Aorta (tissue), 5 donors: Measurements from ENCODE around the gene DEFB124. TPM values are rescaled to one million over a fixed set of nuclear protein-coding genes. Genes with fewer than 3 reads are reported as not detected.
"Not testable (repeated sequence)": the region's sequence is repeated elsewhere in the genome, so short reads cannot be mapped to it uniquely, and the experiment has no call there.

Experiments
- ATAC-seq: fragments of 200-7000 bp; cut with Tn5 transposase; one replicate; pipeline ENCODE4 v1.9.1; 2022; ENCODE audit warnings: moderate library complexity; ENCODE audit not compliant: low FRiP score
- DNase-seq, 2 donors: peaks; one replicate each; pipeline ENCODE4 v3.0.0-alpha.2; 2020
- H3K27ac ChIP-seq, 2 donors: one replicate each; pipeline ENCODE4 v1.5.1; 2013; ENCODE audit warnings: low read length in 2 of 2, mild to moderate bottlenecking in 2 of 2, moderate library complexity in 2 of 2, control low read depth in 1 of 2, inconsistent platforms in 1 of 2, low read depth in 1 of 2
- H3K27me3 ChIP-seq, 2 donors: one replicate each; pipeline ENCODE4 v1.6.1; 2013; ENCODE audit warnings: control low read depth in 1 of 2, low read length in 1 of 2, mild to moderate bottlenecking in 1 of 2, moderate library complexity in 1 of 2; ENCODE audit not compliant: insufficient read depth in 2 of 2, control insufficient read depth in 1 of 2
- H3K36me3 ChIP-seq, 2 donors: one replicate each; pipeline ENCODE4 v1.6.1; 2013; ENCODE audit warnings: control low read depth in 1 of 2, low read length in 1 of 2, mild to moderate bottlenecking in 1 of 2; ENCODE audit not compliant: insufficient read depth in 2 of 2, control insufficient read depth in 1 of 2
- H3K4me1 ChIP-seq, 2 donors: one replicate each; pipeline ENCODE4 v1.6.1; 2013; ENCODE audit warnings: low read length in 2 of 2, control low read depth in 1 of 2, mild to moderate bottlenecking in 1 of 2, moderate library complexity in 1 of 2; ENCODE audit not compliant: insufficient read depth in 2 of 2, control insufficient read depth in 1 of 2
- H3K4me3 ChIP-seq, 2 donors: one replicate each; pipeline ENCODE4 v1.5.1; 2013; ENCODE audit warnings: low read length in 2 of 2, control low read depth in 1 of 2, mild to moderate bottlenecking in 1 of 2
- H3K9me3 ChIP-seq: one replicate; pipeline ENCODE4 v1.6.1; 2013; ENCODE audit warnings: mild to moderate bottlenecking, low read length; ENCODE audit not compliant: control insufficient read depth
- WGBS, 2 donors: extraction: QIAGEN DNeasy Blood & Tissue Kit; methylation state at CpG; one replicate each; pipeline ENCODE4 v1.1.7; 2013; 5-methylcytosine and 5-hydroxymethylcytosine counted together
- intact Hi-C, 2 donors: fragments of 100-400 bp; cut with DNase I; formaldehyde crosslinking; loops; one replicate each; pipeline versions ENCODE4 v1.14.2 to v1.15.0; 2022
- polyA plus RNA-seq, 2 donors: library from polyadenylated mRNA; stranded (reverse); fragments of 200-250 nt; gene quantifications; one replicate each; pipeline ENCODE4 v1.2.3, GENCODE V29; 2013
- total RNA-seq, 2 donors: library from RNA; stranded (reverse); fragmentation: NEBNext Ultra II Directional; extraction: Animal tissue kit (Norgen Biotek cat#: 25700); gene quantifications; one replicate each; pipeline ENCODE4 v1.2.1, GENCODE V29; 2021
- donor health status: healthy with polysubstance abuse.
- donor health status: Bipolar disorder and iron deficiency.
- donor health status: DM: no; HTN: no; CAD: no.
- donor health status: DM: no; HTN: no; CAD: no.
- donor health status: DM: yes; HTN: yes; CAD: no.

DEFB124 gene
- total and polyA plus RNA-seq, 4 donors, result 1.6 to 7.6 TPM; not detected in 2

- Histone ChIP-seq H3K4me1 (peaks cover 3 to 4% of the 10 kb centered on the region in 2 donors), H3K4me3 (peak overlapping the region; percentile 38 to 67), H3K27ac (no peak overlapping the region), H3K27me3 (no peaks in the 10 kb centered on the region), H3K36me3 (no peaks in the 10 kb centered on the region), H3K9me3 (no peaks in the 10 kb centered on the region)
- ATAC-seq (no peak), DNase-seq (peak in 1 of 2 donors; percentile 10)
- intact Hi-C loops, result no loop called here
- WGBS, 2 donors, result 6 to 7% methylated on average over 4 of the region's 4 CpGs
Measured at GRCh38 chr20:31515072-31515774, 40.3 kb upstream of the DEFB124 start.

GRCh38 chr20:31514154-31515071 is 39.5 kb upstream of the DEFB124 start, which contains the start of gene HM13:
Gene HM13 (plus strand): TSS chr20:31514442. CDS start chr20:31514552, 110 bp downstream.
- Histone ChIP-seq H3K4me3 (peak within 1 kb of the TSS; percentile 38 to 67), H3K36me3 (no peaks in the 10 kb centered on the region), H3K27ac (peak within 1 kb of the TSS in 1 of 2 donors; percentile 11), H3K27me3 (no peaks in the 10 kb centered on the region), H3K9me3 (no peaks in the 10 kb centered on the region), H3K4me1 (peaks cover 3 to 4% of the 10 kb centered on the region in 2 donors)
- peak; percentile 97 for ATAC-seq
- WGBS, 2 donors, result 0% methylated on average over 66 to 86 of the region's 86 CpGs
- DNase-seq, result peak; percentile 95 to 97
- intact Hi-C loops, result no loop called here

GRCh38 chr20:31508517-31509244 is 33.8 kb upstream of the DEFB124 start:
- 78 to 86% methylated on average over 5 of the region's 5 CpGs for WGBS, 2 donors
- ATAC-seq, result no peak
- Histone ChIP-seq H3K4me3 (no peak overlapping the region), H3K36me3 (no peaks in the 10 kb centered on the region), H3K27me3 (no peaks in the 10 kb centered on the region), H3K27ac (no peak overlapping the region), H3K9me3 (no peaks in the 10 kb centered on the region), H3K4me1 (no peaks in the 10 kb centered on the region)
- intact Hi-C loops, result no loop called here
- no peak for DNase-seq

GRCh38 chr20:31505903-31506302 is 31.0 kb upstream of the DEFB124 start:
- 86 to 93% methylated on average over 1 of the region's 1 CpG for WGBS, 2 donors
- Histone ChIP-seq H3K4me1 (no peaks in the 10 kb centered on the region), H3K4me3 (no peak overlapping the region), H3K27ac (no peak overlapping the region), H3K9me3 (no peaks in the 10 kb centered on the region), H3K27me3 (no peaks in the 10 kb centered on the region), H3K36me3 (no peaks in the 10 kb centered on the region)
- no peak for DNase-seq
- ATAC-seq, result no peak
- intact Hi-C loops, result no loop called here

GRCh38 chr20:31502884-31503673 is 28.2 kb upstream of the DEFB124 start:
- not testable (repeated sequence) for H3K4me1 ChIP-seq, H3K36me3 ChIP-seq, H3K9me3 ChIP-seq, H3K4me3 ChIP-seq, H3K27me3 ChIP-seq, H3K27ac ChIP-seq
- 29 to 32% methylated on average over 20 of the region's 20 CpGs for WGBS, 2 donors
- DNase-seq (peak; percentile 94 to 96), ATAC-seq (peak; percentile 98)
- intact Hi-C loops, result loop anchor here (2.0 kb wide), 1 partner anchor 42 kb away; no protein-coding TSS in a partner anchor

- no peak overlapping the region for H3K4me3 ChIP-seq
- H3K9me3 ChIP-seq, result no peaks in the 10 kb centered on the region
- H3K27ac ChIP-seq, result no peak overlapping the region
- H3K36me3 ChIP-seq, result no peaks in the 10 kb centered on the region
- intact Hi-C loops, result no loop called here
- WGBS, 2 donors, result 87 to 94% methylated on average over 1 of the region's 1 CpG
- no peak for ATAC-seq
- H3K4me1 ChIP-seq, result peaks cover 0 to 4% of the 10 kb centered on the region in 2 donors
- DNase-seq, result no peak
- H3K27me3 ChIP-seq, result no peaks in the 10 kb centered on the region
Measured at GRCh38 chr20:31500527-31500926, 25.6 kb upstream of the DEFB124 start.

GRCh38 chr20:31497838-31498540 is 23.1 kb upstream of the DEFB124 start:
- intact Hi-C loops, result no loop called here
- H3K4me1 ChIP-seq, result peaks cover 0 to 4% of the 10 kb centered on the region in 2 donors
- no peaks in the 10 kb centered on the region for H3K36me3 ChIP-seq
- H3K27me3 ChIP-seq, result no peaks in the 10 kb centered on the region
- DNase-seq, result peak; percentile 59 to 87
- no peak overlapping the region for H3K27ac ChIP-seq
- no peak for ATAC-seq
- H3K9me3 ChIP-seq, result no peaks in the 10 kb centered on the region
- H3K4me3 ChIP-seq, result no peak overlapping the region
- 14 to 25% methylated on average over 6 of the region's 6 CpGs for WGBS, 2 donors
